ENCODE data around the gene CGNL1.
A peak's percentile ranks its signal among the peaks of the same experiment; 100 is the strongest.

Gene CGNL1

DNA sequence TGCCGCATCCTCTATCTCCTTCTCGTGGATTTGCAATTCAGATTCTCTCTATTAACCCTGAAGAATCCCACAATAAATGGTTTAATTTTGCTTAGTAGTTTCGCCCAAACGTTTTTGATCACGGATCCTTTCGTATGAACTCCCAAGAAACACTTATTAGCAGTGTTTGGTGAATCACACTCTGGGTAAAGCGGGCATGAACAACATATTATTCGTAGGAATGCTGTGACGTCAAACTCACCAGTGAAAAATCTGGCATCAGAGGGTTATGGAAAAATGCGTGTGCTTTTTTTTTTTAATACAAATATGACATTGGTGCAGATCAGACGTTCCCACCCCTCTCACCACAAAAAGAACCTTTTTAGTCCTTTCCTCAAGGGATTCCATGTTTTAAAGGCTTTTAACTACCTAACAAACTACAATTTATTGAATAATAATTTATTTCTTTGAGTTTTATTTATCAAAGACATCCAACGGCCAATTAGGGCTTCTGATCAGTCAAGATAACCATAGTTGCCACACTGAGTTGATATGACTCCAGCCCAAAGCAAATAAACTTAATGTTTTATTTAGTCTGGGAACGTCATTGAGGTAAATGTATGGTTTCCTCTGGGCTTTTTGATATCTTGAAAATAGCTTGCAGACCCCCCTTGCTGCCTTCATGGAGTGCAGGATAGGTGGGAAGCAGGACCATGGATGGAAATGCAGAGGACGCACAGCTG, 45.5 kb upstream of the CGNL1 start:
- H3K4me3 ChIP-seq (ENCODE audit: low read depth, low read length): no peak overlapping the region
- TF ChIP-seq, protein P1, sequence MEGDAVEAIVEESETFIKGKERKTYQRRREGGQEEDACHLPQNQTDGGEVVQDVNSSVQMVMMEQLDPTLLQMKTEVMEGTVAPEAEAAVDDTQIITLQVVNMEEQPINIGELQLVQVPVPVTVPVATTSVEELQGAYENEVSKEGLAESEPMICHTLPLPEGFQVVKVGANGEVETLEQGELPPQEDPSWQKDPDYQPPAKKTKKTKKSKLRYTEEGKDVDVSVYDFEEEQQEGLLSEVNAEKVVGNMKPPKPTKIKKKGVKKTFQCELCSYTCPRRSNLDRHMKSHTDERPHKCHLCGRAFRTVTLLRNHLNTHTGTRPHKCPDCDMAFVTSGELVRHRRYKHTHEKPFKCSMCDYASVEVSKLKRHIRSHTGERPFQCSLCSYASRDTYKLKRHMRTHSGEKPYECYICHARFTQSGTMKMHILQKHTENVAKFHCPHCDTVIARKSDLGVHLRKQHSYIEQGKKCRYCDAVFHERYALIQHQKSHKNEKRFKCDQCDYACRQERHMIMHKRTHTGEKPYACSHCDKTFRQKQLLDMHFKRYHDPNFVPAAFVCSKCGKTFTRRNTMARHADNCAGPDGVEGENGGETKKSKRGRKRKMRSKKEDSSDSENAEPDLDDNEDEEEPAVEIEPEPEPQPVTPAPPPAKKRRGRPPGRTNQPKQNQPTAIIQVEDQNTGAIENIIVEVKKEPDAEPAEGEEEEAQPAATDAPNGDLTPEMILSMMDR (IDR thresholded peaks at IDR 0.05; ENCODE audit: low read depth, low read length): no peak

DNA sequence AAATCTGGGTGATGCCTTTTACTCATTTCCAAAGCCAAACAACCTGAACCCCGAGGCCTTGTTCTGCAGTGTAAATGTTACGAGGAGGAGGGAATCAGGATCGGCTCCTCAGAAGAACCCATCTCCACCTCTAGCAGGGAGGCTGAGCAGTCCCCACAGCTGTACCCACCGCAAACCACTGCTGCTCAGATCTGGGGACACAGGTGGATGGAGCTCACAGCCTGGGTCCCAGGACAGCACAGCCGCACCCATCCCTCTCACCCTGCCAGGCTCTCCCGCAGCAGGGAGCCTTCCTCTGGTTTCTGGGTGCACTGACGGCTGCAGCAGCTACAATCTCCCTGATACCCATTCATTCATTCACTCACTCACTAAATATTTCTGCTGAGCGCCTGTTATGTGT, 44.0 kb upstream of the CGNL1 start:
- H3K4me3 ChIP-seq (ENCODE audit: low read depth, low read length): no peak overlapping the region
- TF ChIP-seq, protein P1 (IDR thresholded peaks at IDR 0.05; ENCODE audit: low read depth, low read length): no peak

DNA sequence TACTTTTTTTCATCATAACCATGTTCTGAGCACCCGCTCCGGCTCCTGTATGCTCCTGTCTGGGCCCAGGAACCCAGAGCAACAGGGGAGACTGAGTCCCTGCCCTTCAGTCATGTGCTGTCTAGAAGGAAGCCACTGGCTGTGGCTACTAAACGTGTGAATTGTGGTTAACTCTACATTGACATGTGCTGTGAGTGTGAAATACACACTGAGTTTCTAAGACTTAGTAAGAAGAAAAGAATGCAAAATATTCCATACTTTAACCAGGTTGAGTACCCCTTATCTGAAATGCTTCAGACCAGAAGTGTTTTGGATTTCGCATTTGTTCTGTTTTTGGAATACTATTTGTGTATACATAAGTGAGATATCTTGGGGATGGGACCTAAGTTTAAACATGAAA, 42.8 kb upstream of the CGNL1 start:
- TF ChIP-seq, protein P1 (IDR thresholded peaks at IDR 0.05; ENCODE audit: low read depth, low read length): no peak
- no peak overlapping the region for H3K4me3 ChIP-seq (ENCODE audit: low read depth, low read length)

DNA sequence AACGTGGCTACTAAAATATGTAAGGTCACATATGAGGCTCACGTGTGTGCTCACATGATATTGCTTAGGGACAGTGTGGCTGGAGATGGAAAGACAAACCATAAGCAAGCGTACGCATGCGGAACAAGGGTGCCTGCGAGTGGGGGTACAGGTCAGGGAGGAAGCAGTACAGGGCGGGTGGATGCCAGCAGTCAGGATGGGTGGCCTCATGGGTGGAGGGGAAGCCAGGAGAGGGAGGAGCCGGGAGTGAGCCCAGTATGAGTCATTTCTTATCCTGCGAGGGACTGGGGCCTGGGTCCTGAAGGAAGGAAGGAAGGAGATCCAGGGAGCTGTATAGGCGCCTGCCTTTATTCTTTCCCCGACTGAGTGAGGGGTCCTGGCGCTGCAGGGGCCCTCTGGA, 42.0 kb upstream of the CGNL1 start:
- H3K4me3 ChIP-seq (ENCODE audit: low read depth, low read length): no peak overlapping the region
- TF ChIP-seq, protein P1 (IDR thresholded peaks at IDR 0.05; ENCODE audit: low read depth, low read length): no peak

DNA sequence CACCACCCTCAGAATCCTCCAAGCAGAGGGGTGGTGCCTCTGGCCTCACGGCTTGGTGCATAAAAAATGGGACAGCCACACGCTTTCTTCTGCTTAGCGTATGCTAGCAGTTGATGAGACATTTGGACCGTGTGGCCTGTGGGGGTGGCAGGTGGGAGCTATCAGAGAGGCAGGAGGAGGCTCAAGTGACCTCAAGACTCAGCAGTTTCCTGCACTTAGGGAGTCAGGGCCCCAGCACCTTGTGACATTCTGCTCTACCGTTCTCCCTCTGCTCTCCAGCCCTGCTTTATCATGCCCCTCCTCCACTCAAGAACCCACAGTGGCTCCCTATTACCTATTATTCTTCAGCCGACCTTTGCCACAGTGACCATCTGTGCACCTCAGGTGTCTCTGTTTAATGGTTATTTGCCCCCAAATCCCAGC, 41.0 kb upstream of the CGNL1 start:
- H3K4me3 ChIP-seq (ENCODE audit: low read depth, low read length): no peak overlapping the region
- TF ChIP-seq, protein P1 (IDR thresholded peaks at IDR 0.05; ENCODE audit: low read depth, low read length): no peak

DNA sequence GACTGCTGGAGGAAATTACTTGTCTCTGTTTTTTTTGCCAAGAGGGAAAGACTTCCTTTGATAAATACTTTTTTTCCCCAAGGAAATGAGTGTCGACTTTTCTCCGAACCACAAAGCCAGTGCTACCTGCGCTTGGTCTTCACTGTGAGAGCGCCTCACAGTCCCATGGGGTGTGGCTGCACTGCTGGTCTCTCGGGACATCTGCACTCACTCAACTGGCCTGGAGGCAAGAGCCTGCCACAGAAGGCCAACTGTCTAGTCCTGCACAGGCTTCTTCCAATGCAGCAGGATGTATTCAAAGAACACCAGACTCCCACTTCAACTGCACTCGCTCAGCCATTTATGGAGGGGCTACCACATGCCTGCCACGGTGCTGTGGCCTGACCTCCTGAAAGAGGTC, 40.6 kb upstream of the CGNL1 start:
- H3K4me3 ChIP-seq (ENCODE audit: low read depth, low read length): no peak overlapping the region
- TF ChIP-seq, protein P1 (IDR thresholded peaks at IDR 0.05; ENCODE audit: low read depth, low read length): no peak

DNA sequence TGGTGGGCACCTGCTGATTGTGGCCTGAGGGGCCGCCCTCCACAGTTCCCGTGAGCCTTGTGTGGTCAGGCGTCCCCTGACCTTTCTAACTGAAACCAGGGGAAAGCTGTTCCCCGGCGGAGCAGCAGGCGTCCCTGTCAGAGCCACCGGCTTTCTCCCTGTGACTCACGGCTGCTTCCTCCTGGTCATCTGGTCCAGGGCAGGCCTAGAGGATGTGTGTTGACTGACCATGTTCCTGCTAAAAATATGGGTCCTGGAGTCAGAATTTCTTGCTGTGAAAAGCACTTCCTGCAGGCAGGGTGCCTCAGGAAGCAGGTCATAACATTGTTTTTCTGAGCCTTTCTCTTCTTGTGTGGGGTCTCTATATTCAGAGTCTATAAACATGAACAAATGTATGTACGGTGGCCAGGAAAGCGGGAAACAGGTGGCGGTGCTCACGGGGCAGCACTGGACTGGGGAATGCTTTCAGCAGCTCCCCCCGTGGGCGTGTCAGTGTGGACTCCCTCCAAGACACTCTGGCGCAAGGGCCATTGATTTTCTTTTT, 38.4 kb upstream of the CGNL1 start:
- H3K4me3 ChIP-seq (ENCODE audit: low read depth, low read length): no peak overlapping the region
- TF ChIP-seq, protein P1 (IDR thresholded peaks at IDR 0.05; ENCODE audit: low read depth, low read length): peak; percentile 34
